ENCODE measurements around the gene SLC20A1. TPM values are rescaled to one million over a fixed set of nuclear protein-coding genes. Genes with fewer than 3 reads are reported as not detected.
"Not testable (repeated sequence)": the region's sequence is repeated elsewhere in the genome, so short reads cannot be mapped to it uniquely, and the experiment has no call there.

The SLC20A1 gene
- total RNA-seq, 2 donors from 2014 or later, result 77.3 to 124 TPM

GRCh38 chr2:112615798-112616197 is 29.9 kb upstream of the SLC20A1 start:
- not testable (repeated sequence) for H3K9me3 Mint-ChIP-seq; ATAC-seq (replicated peaks); H3K4me3 Mint-ChIP-seq; H3K27ac Mint-ChIP-seq; H3K27me3 Mint-ChIP-seq; H3K36me3 Mint-ChIP-seq (ENCODE audit: low read depth); H3K4me1 Mint-ChIP-seq

- Mint-ChIP-seq H3K4me1 (no peaks in the 10 kb centered on the region), H3K36me3 (ENCODE audit: low read depth) (no peaks in the 10 kb centered on the region), H3K27me3 (no peaks in the 10 kb centered on the region), H3K9me3 (no peaks in the 10 kb centered on the region), H3K27ac (no peak overlapping the region), H3K4me3 (no peak overlapping the region)
- ATAC-seq (replicated peaks), result no peak
Measured at GRCh38 chr2:112618383-112618782, 27.4 kb upstream of the SLC20A1 start.

- H3K27me3 Mint-ChIP-seq, result no peaks in the 10 kb centered on the region
- H3K4me1 Mint-ChIP-seq, result peaks cover 11% of the 10 kb centered on the region
- no peaks in the 10 kb centered on the region for H3K9me3 Mint-ChIP-seq
- H3K4me3 Mint-ChIP-seq, result no peak overlapping the region
- ATAC-seq (replicated peaks), result no peak
- H3K27ac Mint-ChIP-seq, result no peak overlapping the region
- no peaks in the 10 kb centered on the region for H3K36me3 Mint-ChIP-seq (ENCODE audit: low read depth)
Measured at GRCh38 chr2:112621790-112622527, 23.8 kb upstream of the SLC20A1 start.

- Mint-ChIP-seq H3K4me1 (peaks cover 12% of the 10 kb centered on the region), H3K36me3 (ENCODE audit: low read depth) (no peaks in the 10 kb centered on the region), H3K27me3 (no peaks in the 10 kb centered on the region)
Measured at GRCh38 chr2:112622528-112622849, 23.2 kb upstream of the SLC20A1 start.

GRCh38 chr2:112623913-112624777 is 21.6 kb upstream of the SLC20A1 start:
- H3K36me3 Mint-ChIP-seq (ENCODE audit: low read depth), result no peaks in the 10 kb centered on the region
- H3K9me3 Mint-ChIP-seq, result no peaks in the 10 kb centered on the region
- peak overlapping the region; percentile 48 for H3K27ac Mint-ChIP-seq
- H3K27me3 Mint-ChIP-seq, result no peaks in the 10 kb centered on the region
- H3K4me3 Mint-ChIP-seq, result no peak overlapping the region
- ATAC-seq (replicated peaks), result peak; percentile 91
- peaks cover 12% of the 10 kb centered on the region for H3K4me1 Mint-ChIP-seq

More at GRCh38 chr2:112622528-112622849, 23.2 kb upstream of the SLC20A1 start:
- H3K27ac Mint-ChIP-seq, result no peak overlapping the region
- H3K4me3 Mint-ChIP-seq, result no peak overlapping the region
- H3K9me3 Mint-ChIP-seq, result no peaks in the 10 kb centered on the region
- no peak for ATAC-seq (replicated peaks)

- Mint-ChIP-seq H3K27me3 (no peaks in the 10 kb centered on the region), H3K4me1 (peaks cover 12% of the 10 kb centered on the region), H3K27ac (no peak overlapping the region), H3K9me3 (no peaks in the 10 kb centered on the region), H3K36me3 (ENCODE audit: low read depth) (no peaks in the 10 kb centered on the region), H3K4me3 (peak overlapping the region; percentile 73)
- ATAC-seq (replicated peaks), result no peak
Measured at GRCh38 chr2:112625474-112626114, 20.1 kb upstream of the SLC20A1 start.

- Mint-ChIP-seq H3K27ac (peak overlapping the region; percentile 68), H3K9me3 (no peaks in the 10 kb centered on the region), H3K4me1 (peaks cover 22% of the 10 kb centered on the region), H3K36me3 (ENCODE audit: low read depth) (no peaks in the 10 kb centered on the region), H3K4me3 (peak overlapping the region; percentile 73), H3K27me3 (no peaks in the 10 kb centered on the region)
- peak; percentile 61 for ATAC-seq (replicated peaks)
Measured at GRCh38 chr2:112626604-112627059, 19.1 kb upstream of the SLC20A1 start.

- ATAC-seq (replicated peaks), result peak; percentile 3
- peak overlapping the region; percentile 73 for H3K4me3 Mint-ChIP-seq
Measured at GRCh38 chr2:112627060-112628040, 18.4 kb upstream of the SLC20A1 start.

GRCh38 chr2:112629224-112629623 is 16.5 kb upstream of the SLC20A1 start:
- H3K9me3 Mint-ChIP-seq, result no peaks in the 10 kb centered on the region
- peaks cover 30% of the 10 kb centered on the region for H3K4me1 Mint-ChIP-seq
- no peaks in the 10 kb centered on the region for H3K27me3 Mint-ChIP-seq
- no peak overlapping the region for H3K27ac Mint-ChIP-seq
- H3K4me3 Mint-ChIP-seq, result peak overlapping the region; percentile 79
- no peaks in the 10 kb centered on the region for H3K36me3 Mint-ChIP-seq (ENCODE audit: low read depth)
- ATAC-seq (replicated peaks), result no peak

More at GRCh38 chr2:112627060-112628040, 18.4 kb upstream of the SLC20A1 start:
- no peaks in the 10 kb centered on the region for H3K9me3 Mint-ChIP-seq
- H3K4me1 Mint-ChIP-seq, result peaks cover 27% of the 10 kb centered on the region
- H3K27me3 Mint-ChIP-seq, result no peaks in the 10 kb centered on the region
- no peaks in the 10 kb centered on the region for H3K36me3 Mint-ChIP-seq (ENCODE audit: low read depth)
- peak overlapping the region; percentile 68 for H3K27ac Mint-ChIP-seq

GRCh38 chr2:112629823-112630222 is 15.9 kb upstream of the SLC20A1 start:
- Mint-ChIP-seq H3K36me3 (ENCODE audit: low read depth) (no peaks in the 10 kb centered on the region), H3K9me3 (no peaks in the 10 kb centered on the region), H3K27ac (no peak overlapping the region), H3K4me3 (peak overlapping the region; percentile 79), H3K27me3 (no peaks in the 10 kb centered on the region), H3K4me1 (peaks cover 30% of the 10 kb centered on the region)
- no peak for ATAC-seq (replicated peaks)

GRCh38 chr2:112630268-112630667 is 15.5 kb upstream of the SLC20A1 start:
- Mint-ChIP-seq H3K4me1 (peaks cover 34% of the 10 kb centered on the region), H3K9me3 (no peaks in the 10 kb centered on the region), H3K27me3 (no peaks in the 10 kb centered on the region), H3K4me3 (peak overlapping the region; percentile 79), H3K27ac (peak overlapping the region; percentile 60), H3K36me3 (ENCODE audit: low read depth) (no peaks in the 10 kb centered on the region)
- ATAC-seq (replicated peaks), result no peak

GRCh38 chr2:112633708-112634107 is 12.0 kb upstream of the SLC20A1 start:
- no peak overlapping the region for H3K27ac Mint-ChIP-seq
- H3K9me3 Mint-ChIP-seq, result no peaks in the 10 kb centered on the region
- ATAC-seq (replicated peaks), result no peak
- no peaks in the 10 kb centered on the region for H3K36me3 Mint-ChIP-seq (ENCODE audit: low read depth)
- no peaks in the 10 kb centered on the region for H3K27me3 Mint-ChIP-seq
- H3K4me3 Mint-ChIP-seq, result no peak overlapping the region
- H3K4me1 Mint-ChIP-seq, result peaks cover 49% of the 10 kb centered on the region

- Mint-ChIP-seq H3K4me3 (no peak overlapping the region), H3K27ac (no peak overlapping the region), H3K4me1 (peaks cover 49% of the 10 kb centered on the region), H3K9me3 (no peaks in the 10 kb centered on the region), H3K36me3 (ENCODE audit: low read depth) (no peaks in the 10 kb centered on the region), H3K27me3 (no peaks in the 10 kb centered on the region)
- no peak for ATAC-seq (replicated peaks)
Measured at GRCh38 chr2:112634153-112634873, 11.4 kb upstream of the SLC20A1 start.

Measured in activated T-helper 17 cell treated with anti-CD3 and anti-CD28 coated beads, Interleukin-2, amount 50 U/mL, for 72 hours (primary cell).